Fibroblast of lung (primary cell): ENCODE results near the gene SLC38A6. TPM values are rescaled to one million over a fixed set of nuclear protein-coding genes. Genes with fewer than 3 reads are reported as not detected.

Experiments used
- DNase-seq, 2 donors: peaks; one replicate each; pipeline versions ENCODE4 v3.0.0 to v3.0.0-alpha.2; 2010; ENCODE audit warnings: low read depth in 2 of 2
- H2AFZ ChIP-seq: 2 replicates; pipeline ENCODE4 v1.5.1; 2012; ENCODE audit warnings: low read length, control low read depth, inconsistent platforms
- H3K27ac ChIP-seq: 2 replicates; pipeline ENCODE4 v1.5.1; 2011; ENCODE audit warnings: low read length, control low read depth; ENCODE audit not compliant: insufficient read depth
- H3K27me3 ChIP-seq: 2 replicates; pipeline ENCODE4 v1.5.1; 2011; ENCODE audit warnings: mild to moderate bottlenecking, low read length; ENCODE audit not compliant: control insufficient read depth, insufficient read depth
- H3K36me3 ChIP-seq: 2 replicates; pipeline ENCODE4 v1.5.1; 2011; ENCODE audit warnings: low read length; ENCODE audit not compliant: control insufficient read depth, insufficient read depth
- H3K4me1 ChIP-seq: 2 replicates; pipeline ENCODE4 v1.5.1; 2011; ENCODE audit warnings: low read length; ENCODE audit not compliant: control insufficient read depth, insufficient read depth; ENCODE audit errors: extremely low read depth
- H3K4me2 ChIP-seq: 2 replicates; pipeline ENCODE4 v1.5.1; 2011; ENCODE audit warnings: low read length, control low read depth; ENCODE audit not compliant: insufficient read depth; ENCODE audit errors: extremely low read depth
- H3K4me3 ChIP-seq, 4 experiments: fragments of 200-600 bp in 1 of 4; sonication (generic) in 1 of 4; replicated peaks in 1 of 4; 2 replicates each; pipeline ENCODE4 v1.5.1; 2011 to 2016; ENCODE audit warnings: low read length in 4 of 4, low read depth in 3 of 4, mild to moderate bottlenecking in 3 of 4, control low read depth in 2 of 4, inconsistent platforms in 1 of 4, mixed read lengths in 1 of 4; ENCODE audit not compliant: insufficient read depth in 1 of 4; ENCODE audit errors: control extremely low read depth in 1 of 4
- H3K79me2 ChIP-seq: 2 replicates; pipeline ENCODE4 v1.5.1; 2012; ENCODE audit warnings: mild to moderate bottlenecking, low read length, inconsistent platforms; ENCODE audit not compliant: control insufficient read depth, insufficient read depth
- H3K9ac ChIP-seq: 2 replicates; pipeline ENCODE4 v1.5.1; 2011; ENCODE audit warnings: mild to moderate bottlenecking, low read length, control low read depth; ENCODE audit not compliant: insufficient read depth
- H3K9me3 ChIP-seq: 2 replicates; pipeline ENCODE4 v1.5.1; 2012; ENCODE audit warnings: low read depth, low read length; ENCODE audit not compliant: control insufficient read depth, insufficient read depth
- H4K20me1 ChIP-seq: 2 replicates; pipeline ENCODE4 v1.5.1; 2011; ENCODE audit warnings: low read length; ENCODE audit not compliant: control insufficient read depth, insufficient read depth; ENCODE audit errors: extremely low read depth
- CTCF ChIP-seq, 2 donors: IDR thresholded peaks in 1 of 2; conservative IDR thresholded peaks in 1 of 2; 1 replicate in 1 of 2; 2 replicates in 1 of 2; pipeline ENCODE4 v1.5.1; 2011 to 2012; ENCODE audit warnings: low read length in 2 of 2, control low read depth in 1 of 2, inconsistent platforms in 1 of 2, low read depth in 1 of 2, mild to moderate bottlenecking in 1 of 2
- EZH2 ChIP-seq: IDR thresholded peaks from 2 replicates; pipeline ENCODE4 v1.5.1; 2012; ENCODE audit warnings: low read length, control low read depth, mild to moderate bottlenecking; ENCODE audit errors: missing control alignments
- polyA plus RNA-seq, 2 donors: library from polyadenylated mRNA; depleted of rRNA in 1 of 2; stranded (reverse) in 1 of 2; unstranded in 1 of 2; fragments of >200 nt; gene quantifications; 2 replicates each; pipeline ENCODE4 v1.2.1, GENCODE V29; 2011 to 2012; ENCODE audit warnings: missing spikeins in 1 of 2
- total RNA-seq: library from RNA; depleted of rRNA; stranded (reverse); fragments of >200 nt; gene quantifications from 2 replicates; pipeline ENCODE4 v1.2.1, GENCODE V29; 2014

The SLC38A6 gene
- total and polyA plus RNA-seq, 2 donors (not counting 1 experiment from before 2014, with no cell fraction given), result 39.8 to 93.3 TPM

DNA sequence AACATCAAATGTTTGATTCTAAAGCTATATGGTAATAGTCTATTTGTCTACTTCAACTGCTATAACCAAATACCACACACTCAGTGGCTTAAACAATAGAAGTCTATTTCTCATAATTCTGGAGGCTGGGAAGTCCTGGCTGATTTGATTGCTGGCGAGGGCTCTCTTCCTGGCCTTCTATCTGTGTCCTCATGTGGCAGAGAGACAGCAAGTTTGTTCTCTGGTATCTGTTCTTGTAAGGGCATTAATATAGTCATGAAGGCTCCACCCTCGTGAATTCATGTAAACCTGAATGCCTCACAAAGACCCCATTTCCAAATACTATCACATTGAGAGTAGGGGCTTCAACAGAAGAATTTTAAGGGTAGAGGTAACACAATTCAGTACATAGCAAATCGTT is 34.3 kb upstream of the SLC38A6 start:
- no peak overlapping the region for H3K27ac ChIP-seq
- no peak for DNase-seq
- H3K9ac ChIP-seq, result no peak overlapping the region
- no peaks in the 10 kb centered on the region for H4K20me1 ChIP-seq
- no peak overlapping the region for H2AFZ ChIP-seq
- H3K79me2 ChIP-seq, result no peaks in the 10 kb centered on the region
- H3K4me3 ChIP-seq, result no peak overlapping the region
- H3K27me3 ChIP-seq, result no peaks in the 10 kb centered on the region
- no peaks in the 10 kb centered on the region for H3K9me3 ChIP-seq
- H3K36me3 ChIP-seq, result no peaks in the 10 kb centered on the region
- TF ChIP-seq CTCF (conservative IDR thresholded peaks at IDR 0.05 in 1 of 2, IDR thresholded peaks at IDR 0.05 in 1 of 2; ENCODE audit: low read depth in 1 of 2, low read length in 2 of 2) (no peak), EZH2 (no peak)
- H3K4me1 ChIP-seq, result no peaks in the 10 kb centered on the region
- H3K4me2 ChIP-seq, result no peak overlapping the region

- H2AFZ ChIP-seq, result no peak overlapping the region
- no peak for TF ChIP-seq EZH2
- TF ChIP-seq CTCF (conservative IDR thresholded peaks at IDR 0.05 in 1 of 2, IDR thresholded peaks at IDR 0.05 in 1 of 2; ENCODE audit: low read depth in 1 of 2, low read length in 2 of 2), result no peak
- no peaks in the 10 kb centered on the region for H3K27me3 ChIP-seq
- H3K9me3 ChIP-seq, result no peaks in the 10 kb centered on the region
- H3K79me2 ChIP-seq, result no peaks in the 10 kb centered on the region
- H3K4me2 ChIP-seq, result no peak overlapping the region
- H3K4me1 ChIP-seq, result no peaks in the 10 kb centered on the region
- no peaks in the 10 kb centered on the region for H3K36me3 ChIP-seq
- H3K4me3 ChIP-seq, result no peak overlapping the region
- H4K20me1 ChIP-seq, result no peaks in the 10 kb centered on the region
- H3K27ac ChIP-seq, result no peak overlapping the region
- H3K9ac ChIP-seq, result no peak overlapping the region
- DNase-seq, result peak in 1 of 2 donors; percentile 66
Observed at GRCh38 chr14:60951776-60952435, 29.1 kb upstream of the SLC38A6 start.

- H3K4me3 ChIP-seq, result no peak overlapping the region
- no peaks in the 10 kb centered on the region for H3K36me3 ChIP-seq
- no peak overlapping the region for H3K4me2 ChIP-seq
- no peaks in the 10 kb centered on the region for H3K79me2 ChIP-seq
- H3K27ac ChIP-seq, result no peak overlapping the region
- DNase-seq, result no peak
- no peaks in the 10 kb centered on the region for H3K9me3 ChIP-seq
- no peak overlapping the region for H3K9ac ChIP-seq
- no peaks in the 10 kb centered on the region for H4K20me1 ChIP-seq
- no peaks in the 10 kb centered on the region for H3K27me3 ChIP-seq
- no peaks in the 10 kb centered on the region for H3K4me1 ChIP-seq
- H2AFZ ChIP-seq, result no peak overlapping the region
- TF ChIP-seq CTCF (conservative IDR thresholded peaks at IDR 0.05 in 1 of 2, IDR thresholded peaks at IDR 0.05 in 1 of 2; ENCODE audit: low read depth in 1 of 2, low read length in 2 of 2) (no peak), EZH2 (no peak)
Observed at GRCh38 chr14:60956202-60956601, 24.8 kb upstream of the SLC38A6 start.
